WTC11 (cell line): ENCODE measurements around the gene GALNT2. TPM values are rescaled to one million over a fixed set of nuclear protein-coding genes. Genes with fewer than 3 reads are reported as not detected.

Experiments used
- ATAC-seq: fragments of 200-7000 bp; cut with Tn5 transposase; 2 replicates; pipeline ENCODE4 v1.10.0; 2021; ENCODE audit warnings: mild to moderate bottlenecking, moderate library complexity
- CTCF ChIA-PET: fragments of 300-600 bp; sonication (Branson Sonifier 250); formaldehyde crosslinking; loops from one replicate; lab custom pipeline; 2021; ENCODE audit warnings: antibody characterized with exemption; lab: Charles Lee
- POLR2A ChIA-PET: fragments of 350-600 bp; sonication (Branson Sonifier 250); formaldehyde crosslinking; loops from one replicate; lab custom pipeline; 2021; ENCODE audit warnings: antibody characterized with exemption; lab: Charles Lee
- DNase-seq: peaks from one replicate; pipeline ENCODE4 v3.0.0; 2021; ENCODE audit warnings: low spot score
- H3K27ac Mint-ChIP-seq: 2 replicates; pipeline ENCODE4 v1.8.0; 2021; ENCODE audit warnings: mixed read lengths
- H3K27me3 Mint-ChIP-seq: 2 replicates; pipeline ENCODE4 v1.8.0; 2021; ENCODE audit warnings: low read depth, mild to moderate bottlenecking, moderate library complexity, mixed read lengths
- H3K36me3 Mint-ChIP-seq: 2 replicates; pipeline ENCODE4 v1.8.0; 2021; ENCODE audit warnings: mixed read lengths
- H3K4me1 Mint-ChIP-seq: 2 replicates; pipeline ENCODE4 v1.8.0; 2022; ENCODE audit warnings: mixed read lengths
- H3K4me3 Mint-ChIP-seq: 2 replicates; pipeline ENCODE4 v1.8.0; 2021; ENCODE audit warnings: mild to moderate bottlenecking, moderate library complexity, mixed read lengths
- H3K9me3 Mint-ChIP-seq: 2 replicates; pipeline ENCODE4 v1.8.0; 2021; ENCODE audit warnings: mixed read lengths
- ARID4B ChIP-seq: sonication (generic); formaldehyde crosslinking; IDR thresholded peaks from 2 replicates; pipeline ENCODE4 v1.8.0; 2023; ENCODE audit warnings: missing genetic modification reagents, mild to moderate bottlenecking, borderline replicate concordance
- CREM ChIP-seq: sonication (generic); formaldehyde crosslinking; IDR thresholded peaks from 2 replicates; pipeline ENCODE4 v1.8.1; 2022; ENCODE audit warnings: mild to moderate bottlenecking, missing genetic modification reagents, moderate library complexity
- ETV6 ChIP-seq: sonication (generic); formaldehyde crosslinking; IDR thresholded peaks from 2 replicates; pipeline ENCODE4 v1.8.1; 2022; ENCODE audit warnings: mild to moderate bottlenecking, missing genetic modification reagents
- FOXK1 ChIP-seq: sonication (generic); formaldehyde crosslinking; IDR thresholded peaks from 2 replicates; pipeline ENCODE4 v1.8.0; 2022; ENCODE audit warnings: mild to moderate bottlenecking, moderate library complexity, missing genetic modification reagents
- FOXP1 ChIP-seq: sonication (generic); formaldehyde crosslinking; IDR thresholded peaks from 2 replicates; pipeline ENCODE4 v1.8.0; 2022; ENCODE audit warnings: missing genetic modification reagents, mild to moderate bottlenecking, moderate library complexity, borderline replicate concordance
- JAZF1 ChIP-seq: fragments of 250-450 bp; sonication (Bioruptor Pico); IDR thresholded peaks from 2 replicates; pipeline ENCODE4 v1.9.0; 2021; ENCODE audit warnings: moderate library complexity, mild to moderate bottlenecking, inconsistent platforms
- MAX ChIP-seq: sonication (generic); formaldehyde crosslinking; IDR thresholded peaks from 2 replicates; pipeline ENCODE4 v1.8.0; 2022; ENCODE audit warnings: mild to moderate bottlenecking, missing genetic modification reagents
- MLX ChIP-seq: sonication (generic); formaldehyde crosslinking; IDR thresholded peaks from 2 replicates; pipeline ENCODE4 v1.8.1; 2023; ENCODE audit warnings: mild to moderate bottlenecking, missing genetic modification reagents, moderate library complexity
- SP1 ChIP-seq: sonication (generic); formaldehyde crosslinking; conservative IDR thresholded peaks from 2 replicates; pipeline ENCODE4 v1.8.1; 2022; ENCODE audit warnings: missing genetic modification reagents
- TEAD1 ChIP-seq: sonication (generic); formaldehyde crosslinking; IDR thresholded peaks from 2 replicates; pipeline ENCODE4 v1.8.0; 2022; ENCODE audit warnings: mild to moderate bottlenecking, missing genetic modification reagents
- TEAD4 ChIP-seq: sonication (generic); formaldehyde crosslinking; IDR thresholded peaks from 2 replicates; pipeline ENCODE4 v1.8.0; 2022; ENCODE audit warnings: mild to moderate bottlenecking, missing genetic modification reagents
- ZNF423 ChIP-seq: fragments of 250-450 bp; sonication (Bioruptor Pico); IDR thresholded peaks from 2 replicates; pipeline ENCODE4 v2.1.2; 2022; ENCODE audit warnings: mild to moderate bottlenecking, moderate library complexity
- total RNA-seq: library from RNA; stranded (reverse); gene quantifications from 3 replicates; pipeline ENCODE4 v1.2.3, GENCODE V29; 2021
- TF ChIP-seq, protein P1 (sequence below): sonication (generic); formaldehyde crosslinking; IDR thresholded peaks from 2 replicates; pipeline ENCODE4 v1.8.0; 2022; ENCODE audit warnings: mild to moderate bottlenecking, missing genetic modification reagents
- TF ChIP-seq, protein P2 (sequence below): sonication (generic); formaldehyde crosslinking; IDR thresholded peaks from 2 replicates; pipeline ENCODE4 v1.8.0; 2022; ENCODE audit warnings: mild to moderate bottlenecking, missing genetic modification reagents

Gene GALNT2
- total RNA-seq, 1 experiment from 2014 or later, result 74.8 TPM

DNA sequence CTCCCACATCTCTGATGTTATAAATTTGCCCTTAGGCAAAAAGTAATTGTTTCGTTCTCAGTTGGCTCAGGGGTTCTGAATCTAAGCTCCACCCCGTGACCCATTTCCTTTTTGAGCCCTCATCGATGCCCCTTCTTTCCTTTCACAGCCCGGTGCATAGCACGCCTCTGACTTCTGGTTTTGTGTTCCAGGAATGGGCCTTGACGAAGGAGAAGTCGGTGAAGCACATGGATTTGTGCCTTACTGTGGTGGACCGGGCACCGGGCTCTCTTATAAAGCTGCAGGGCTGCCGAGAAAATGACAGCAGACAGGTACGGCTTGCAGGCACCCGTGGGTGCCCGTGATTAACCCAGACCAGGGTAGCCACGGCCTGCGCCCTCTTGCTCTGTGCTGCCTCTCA lies 207.2 kb downstream of the GALNT2 start (continued):
- TF ChIP-seq ARID4B, result no peak

- no peaks in the 10 kb centered on the region for H3K27me3 Mint-ChIP-seq
- POLR2A ChIA-PET, result interaction anchor here (1.2 kb wide), 1 partner anchor 382 kb away, joined by 3 read pairs; no protein-coding TSS in a partner anchor
Measured at GRCh38 chr1:230276401-230276800, 209.4 kb downstream of the GALNT2 start.

DNA sequence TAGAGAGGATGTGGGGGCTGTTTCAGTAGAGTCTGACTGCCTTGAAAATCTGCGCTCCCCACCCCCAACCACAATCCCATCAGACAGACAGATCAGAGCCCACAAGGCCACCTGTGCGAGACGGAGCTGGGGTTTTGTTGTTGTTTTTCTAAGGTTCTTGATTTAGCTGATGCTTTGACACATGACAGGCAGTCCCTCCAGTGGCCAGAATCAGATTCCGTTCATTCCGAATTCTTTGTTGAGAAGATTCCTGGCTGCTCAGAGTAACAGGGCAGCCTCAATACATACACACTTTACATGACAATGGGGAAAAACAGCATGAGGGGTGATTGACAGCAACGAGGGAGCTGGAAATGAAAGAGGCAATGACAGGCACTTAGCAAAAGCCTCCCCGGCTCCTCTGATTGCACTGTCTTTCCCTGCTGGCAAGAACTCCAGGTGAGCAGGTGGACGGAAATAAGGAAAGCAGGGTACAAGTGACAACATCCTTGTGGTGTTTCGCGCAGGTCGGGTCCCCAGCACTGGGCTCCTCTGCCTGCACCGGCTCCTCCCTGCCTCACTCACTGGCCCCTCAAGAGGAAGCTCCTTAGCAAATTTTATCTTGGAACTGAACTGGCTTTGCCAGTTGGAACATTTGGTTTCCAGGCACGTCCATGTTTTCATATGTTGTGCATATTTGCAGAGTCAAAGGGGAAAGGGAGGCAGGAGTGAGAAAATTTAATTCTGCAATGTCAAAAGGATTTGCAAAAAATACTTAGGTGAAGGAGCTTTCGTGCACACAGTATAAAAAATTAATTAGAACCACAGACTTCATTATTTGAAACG lies 210.4 kb downstream of the GALNT2 start:
- Mint-ChIP-seq H3K27me3 (no peaks in the 10 kb centered on the region), H3K4me1 (peaks cover 39% of the 10 kb centered on the region), H3K4me3 (peak overlapping the region; percentile 28; the same call in 1 of the 2 replicates), H3K9me3 (no peaks in the 10 kb centered on the region), H3K27ac (peak overlapping the region; percentile 83), H3K36me3 (peaks cover 20% of the 10 kb centered on the region)
- TF ChIP-seq ZNF423 (CRISPR knock-in tag), result 0 out of 2 replicates have a peak, but pooled peaks have one; percentile 11
- TF ChIP-seq TEAD4, result peak; percentile 75; the same call in 1 of the 2 replicates
- peak; percentile 91 for TF ChIP-seq FOXK1
- 0 out of 2 replicates have a peak, but pooled peaks have one; percentile 27 for TF ChIP-seq FOXP1 (CRISPR knock-in tag)
- TF ChIP-seq MAX (CRISPR knock-in tag), result peak; percentile 64
- TF ChIP-seq ETV6 (CRISPR knock-in tag), result no peak
- TF ChIP-seq, protein P1, sequence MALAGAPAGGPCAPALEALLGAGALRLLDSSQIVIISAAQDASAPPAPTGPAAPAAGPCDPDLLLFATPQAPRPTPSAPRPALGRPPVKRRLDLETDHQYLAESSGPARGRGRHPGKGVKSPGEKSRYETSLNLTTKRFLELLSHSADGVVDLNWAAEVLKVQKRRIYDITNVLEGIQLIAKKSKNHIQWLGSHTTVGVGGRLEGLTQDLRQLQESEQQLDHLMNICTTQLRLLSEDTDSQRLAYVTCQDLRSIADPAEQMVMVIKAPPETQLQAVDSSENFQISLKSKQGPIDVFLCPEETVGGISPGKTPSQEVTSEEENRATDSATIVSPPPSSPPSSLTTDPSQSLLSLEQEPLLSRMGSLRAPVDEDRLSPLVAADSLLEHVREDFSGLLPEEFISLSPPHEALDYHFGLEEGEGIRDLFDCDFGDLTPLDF (CRISPR knock-in tag), result no peak
- no peak for TF ChIP-seq MLX (CRISPR knock-in tag)
- peak; percentile 96 for TF ChIP-seq TEAD1 (CRISPR knock-in tag)
- TF ChIP-seq, protein P2, sequence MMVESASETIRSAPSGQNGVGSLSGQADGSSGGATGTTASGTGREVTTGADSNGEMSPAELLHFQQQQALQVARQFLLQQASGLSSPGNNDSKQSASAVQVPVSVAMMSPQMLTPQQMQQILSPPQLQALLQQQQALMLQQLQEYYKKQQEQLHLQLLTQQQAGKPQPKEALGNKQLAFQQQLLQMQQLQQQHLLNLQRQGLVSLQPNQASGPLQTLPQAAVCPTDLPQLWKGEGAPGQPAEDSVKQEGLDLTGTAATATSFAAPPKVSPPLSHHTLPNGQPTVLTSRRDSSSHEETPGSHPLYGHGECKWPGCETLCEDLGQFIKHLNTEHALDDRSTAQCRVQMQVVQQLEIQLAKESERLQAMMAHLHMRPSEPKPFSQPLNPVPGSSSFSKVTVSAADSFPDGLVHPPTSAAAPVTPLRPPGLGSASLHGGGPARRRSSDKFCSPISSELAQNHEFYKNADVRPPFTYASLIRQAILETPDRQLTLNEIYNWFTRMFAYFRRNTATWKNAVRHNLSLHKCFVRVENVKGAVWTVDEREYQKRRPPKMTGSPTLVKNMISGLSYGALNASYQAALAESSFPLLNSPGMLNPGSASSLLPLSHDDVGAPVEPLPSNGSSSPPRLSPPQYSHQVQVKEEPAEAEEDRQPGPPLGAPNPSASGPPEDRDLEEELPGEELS (CRISPR knock-in tag), result peak; percentile 47; the same call in 1 of the 2 replicates
- TF ChIP-seq SP1, result peak; percentile 46; the same call in 1 of the 2 replicates
- TF ChIP-seq ARID4B, result peak; percentile 91; the same call in 1 of the 2 replicates
- TF ChIP-seq CREM (CRISPR knock-in tag), result peak; percentile 43; the same call in 1 of the 2 replicates
- ATAC-seq (peak; percentile 82), DNase-seq (peak; percentile 63)
- POLR2A ChIA-PET, result interaction anchor here (0.6 to 1.2 kb wide), 4 partner anchors 10 to 599 kb away, joined by 3 to 6 read pairs (median 4); no protein-coding TSS in a partner anchor
- CTCF ChIA-PET, result interaction anchor here (0.6 to 2.7 kb wide), 20 partner anchors 9 to 651 kb away, joined by 3 to 9 read pairs (median 4); no protein-coding TSS in a partner anchor

More at GRCh38 chr1:230276401-230276800, 209.4 kb downstream of the GALNT2 start:
- ATAC-seq, result peak; percentile 17; the same call in 1 of the 2 replicates
- Mint-ChIP-seq H3K36me3 (peaks cover 20% of the 10 kb centered on the region), H3K4me3 (no peak overlapping the region), H3K4me1 (peaks cover 36% of the 10 kb centered on the region), H3K9me3 (no peaks in the 10 kb centered on the region), H3K27ac (peak overlapping the region; percentile 91)
- CTCF ChIA-PET, result interaction anchor here (1.1 to 2.7 kb wide), 4 partner anchors 8 to 29 kb away, joined by 4 to 8 read pairs (median 6); no protein-coding TSS in a partner anchor
- TF ChIP-seq JAZF1 (CRISPR knock-in tag), result no peak
- DNase-seq, result peak; percentile 32
